OCI-LY1 (cell line): ENCODE measurements around the gene TIMM17B.
"Not testable (repeated sequence)": the region's sequence is repeated elsewhere in the genome, so short reads cannot be mapped to it uniquely, and the experiment has no call there.

Source experiments
- H2AFZ ChIP-seq: fragments of 200-600 bp; sonication (generic), shearing (Covaris generic); 2 replicates; pipeline ENCODE4 v1.6.0; 2014; ENCODE audit warnings: antibody characterized with exemption, mild to moderate bottlenecking, low read length
- H3F3A ChIP-seq: fragments of 200-600 bp; sonication (generic), shearing (Covaris generic); 2 replicates; pipeline ENCODE4 v1.6.0; 2014; ENCODE audit warnings: mild to moderate bottlenecking, antibody characterized with exemption, low read length, moderate library complexity; ENCODE audit not compliant: insufficient read depth
- H3K27ac ChIP-seq: fragments of 200-600 bp; sonication (generic); 2 replicates; pipeline ENCODE4 v1.5.1; 2014; ENCODE audit warnings: low read length, mixed run types, mild to moderate bottlenecking, low read depth; ENCODE audit not compliant: poor library complexity, severe bottlenecking
- H3K27me3 ChIP-seq: fragments of 200-600 bp; sonication (generic); 2 replicates; pipeline ENCODE4 v1.6.0; 2014; ENCODE audit warnings: antibody characterized with exemption, mild to moderate bottlenecking, low read length, moderate library complexity; ENCODE audit not compliant: insufficient read depth
- H3K36me3 ChIP-seq: fragments of 200-600 bp; sonication (generic); 2 replicates; pipeline ENCODE4 v1.6.1; 2014; ENCODE audit warnings: mild to moderate bottlenecking, antibody characterized with exemption, low read length, moderate library complexity, mixed read lengths; ENCODE audit not compliant: insufficient read depth
- H3K4me1 ChIP-seq: fragments of 200-600 bp; sonication (generic); 2 replicates; pipeline ENCODE4 v1.5.1; 2014; ENCODE audit warnings: mild to moderate bottlenecking, low read length, moderate library complexity; ENCODE audit not compliant: insufficient read depth, severe bottlenecking
- H3K4me2 ChIP-seq: fragments of 200-600 bp; sonication (generic), shearing (Covaris generic); 2 replicates; pipeline ENCODE4 v1.6.1; 2014; ENCODE audit warnings: low read length
- H3K4me3 ChIP-seq: fragments of 200-600 bp; sonication (generic); 2 replicates; pipeline ENCODE4 v1.5.1; 2014; ENCODE audit warnings: low read length, low read depth, mild to moderate bottlenecking, mixed read lengths; ENCODE audit not compliant: poor library complexity, severe bottlenecking
- H3K79me2 ChIP-seq: fragments of 200-600 bp; shearing (Covaris generic); 2 replicates; pipeline ENCODE4 v1.6.1; 2016; ENCODE audit warnings: mixed run types, low read length, mixed read lengths; ENCODE audit not compliant: insufficient read depth
- H3K9ac ChIP-seq: fragments of 200-600 bp; sonication (generic), shearing (Covaris generic); 2 replicates; pipeline ENCODE4 v1.6.1; 2014; ENCODE audit warnings: mild to moderate bottlenecking, low read length, mixed read lengths
- H3K9me2 ChIP-seq: fragments of 200-600 bp; sonication (generic), shearing (Covaris generic); 2 replicates; pipeline ENCODE4 v1.6.1; 2014; ENCODE audit warnings: low read depth, mild to moderate bottlenecking, low read length, mixed read lengths
- H3K9me3 ChIP-seq: fragments of 200-600 bp; shearing (Covaris generic); 2 replicates; pipeline ENCODE4 v1.6.1; 2014; ENCODE audit warnings: low read length, mixed read lengths
- H4K20me1 ChIP-seq: fragments of 200-600 bp; sonication (generic), shearing (Covaris generic); 2 replicates; pipeline ENCODE4 v1.6.0; 2016; ENCODE audit warnings: mild to moderate bottlenecking, low read length; ENCODE audit not compliant: insufficient read depth
- CTCF ChIP-seq: fragments of 200-600 bp; sonication (generic), shearing (Covaris generic); IDR thresholded peaks from 2 replicates; pipeline ENCODE4 v1.5.1; 2017; ENCODE audit warnings: mild to moderate bottlenecking, antibody characterized with exemption, low read length, moderate library complexity, mixed read lengths
- EZH2 ChIP-seq: fragments of 200-600 bp; sonication (generic), shearing (Covaris generic); IDR thresholded peaks from 2 replicates; pipeline ENCODE4 v1.8.0; 2017; ENCODE audit warnings: borderline replicate concordance, mixed run types, mild to moderate bottlenecking, antibody characterized with exemption, low read length, moderate library complexity, mixed read lengths

TIMM17B gene

GRCh38 chrX:48854898-48855297 is 42.7 kb downstream of the TIMM17B start:
- Histone ChIP-seq H3K9ac (no peak overlapping the region), H3F3A (no peaks in the 10 kb centered on the region), H3K4me3 (no peak overlapping the region), H3K36me3 (no peaks in the 10 kb centered on the region), H3K79me2 (no peaks in the 10 kb centered on the region), H3K4me2 (no peak overlapping the region), H3K9me3 (no peaks in the 10 kb centered on the region), H3K4me1 (no peaks in the 10 kb centered on the region), H3K27me3 (no peaks in the 10 kb centered on the region), H3K27ac (no peak overlapping the region), H2AFZ (no peak overlapping the region), H4K20me1 (no peaks in the 10 kb centered on the region), H3K9me2 (no peaks in the 10 kb centered on the region)
- TF ChIP-seq CTCF (peak; percentile 32; the same call in 1 of the 2 replicates), EZH2 (no peak)

- H3K4me2 ChIP-seq, H3K9me3 ChIP-seq, H3K36me3 ChIP-seq, H3K4me1 ChIP-seq, H3K9me2 ChIP-seq, H4K20me1 ChIP-seq, H3K79me2 ChIP-seq, H3K27ac ChIP-seq, H3K9ac ChIP-seq, H3K27me3 ChIP-seq, H3K4me3 ChIP-seq, H3F3A ChIP-seq, H2AFZ ChIP-seq: not testable (repeated sequence)
Observed at GRCh38 chrX:48854121-48854804, 43.3 kb downstream of the TIMM17B start.

- not testable (repeated sequence) for H2AFZ ChIP-seq, H3F3A ChIP-seq
Observed at GRCh38 chrX:48853494-48853893, 44.1 kb downstream of the TIMM17B start.

GRCh38 chrX:48852857-48853256 is 44.7 kb downstream of the TIMM17B start:
- H3K79me2 ChIP-seq, result no peaks in the 10 kb centered on the region
- H3K9me3 ChIP-seq, result no peaks in the 10 kb centered on the region
- H3K27ac ChIP-seq, result no peak overlapping the region
- no peaks in the 10 kb centered on the region for H3F3A ChIP-seq
- no peak overlapping the region for H3K4me3 ChIP-seq
- H2AFZ ChIP-seq, result no peak overlapping the region
- H3K27me3 ChIP-seq, result no peaks in the 10 kb centered on the region
- no peaks in the 10 kb centered on the region for H3K4me1 ChIP-seq
- no peaks in the 10 kb centered on the region for H4K20me1 ChIP-seq
- no peak overlapping the region for H3K9ac ChIP-seq
- no peak for TF ChIP-seq EZH2
- no peak for TF ChIP-seq CTCF
- H3K36me3 ChIP-seq, result no peaks in the 10 kb centered on the region
- no peak overlapping the region for H3K4me2 ChIP-seq
- H3K9me2 ChIP-seq, result no peaks in the 10 kb centered on the region

More at GRCh38 chrX:48853494-48853893, 44.1 kb downstream of the TIMM17B start:
- H3K27me3 ChIP-seq, H3K4me1 ChIP-seq, H3K4me3 ChIP-seq, H3K36me3 ChIP-seq, H3K9me2 ChIP-seq, H4K20me1 ChIP-seq, H3K79me2 ChIP-seq, H3K4me2 ChIP-seq, H3K9ac ChIP-seq, H3K9me3 ChIP-seq, H3K27ac ChIP-seq: not testable (repeated sequence)
